B cell (primary cell): ENCODE results near the gene NABP1. TPM values are rescaled to one million over a fixed set of nuclear protein-coding genes. Genes with fewer than 3 reads are reported as not detected.

Experiments used
- ATAC-seq: fragments of 200-7000 bp; cut with Tn5 transposase; one replicate; pipeline ENCODE4 v1.10.0; 2021; ENCODE audit warnings: low read depth, mild to moderate bottlenecking, moderate number of reproducible peaks, moderate library complexity
- CTCF ChIA-PET: fragments of 350-600 bp; sonication (Branson Sonifier 250); formaldehyde crosslinking; loops from one replicate; lab custom pipeline; 2021; ENCODE audit warnings: antibody characterized with exemption, inconsistent platforms; lab: Charles Lee
- POLR2A ChIA-PET: fragments of 350-600 bp; sonication (Branson Sonifier 250); formaldehyde crosslinking; loops from one replicate; lab custom pipeline; 2021; ENCODE audit warnings: antibody characterized with exemption; lab: Charles Lee
- DNase-seq: peaks from one replicate; pipeline ENCODE4 v3.0.0; 2013
- H2AFZ ChIP-seq: 2 replicates; pipeline ENCODE4 v1.6.1; 2012; ENCODE audit warnings: mild to moderate bottlenecking, low read depth, low read length; ENCODE audit not compliant: insufficient read depth, poor library complexity, severe bottlenecking
- H3K27ac ChIP-seq, 2 donors: 1 replicate in 1 of 2; 2 replicates in 1 of 2; pipeline ENCODE4 v1.5.1; 2012 to 2013; ENCODE audit warnings: low read length in 2 of 2, mild to moderate bottlenecking in 2 of 2, moderate library complexity in 1 of 2
- H3K27me3 ChIP-seq, 4 experiments: fragments of 200-600 bp in 1 of 4; sonication (generic) in 1 of 4; replicated peaks in 1 of 4; 1 replicate in 2 of 4; 2 replicates in 2 of 4; pipeline versions ENCODE4 v1.6.1 to v1.7.0; 2013 to 2016; ENCODE audit warnings: low read length in 3 of 4, mild to moderate bottlenecking in 2 of 4, mixed read lengths in 1 of 4, moderate library complexity in 1 of 4; ENCODE audit not compliant: insufficient read depth in 4 of 4, control insufficient read depth in 3 of 4; ENCODE audit errors: control extremely low read depth in 1 of 4
- H3K36me3 ChIP-seq, 2 experiments: replicated peaks in 1 of 2; 1 replicate in 1 of 2; 2 replicates in 1 of 2; pipeline versions ENCODE4 v1.6.1 to v1.7.1; 2013; ENCODE audit warnings: low read length in 1 of 2; ENCODE audit not compliant: insufficient read depth in 2 of 2, control insufficient read depth in 1 of 2; ENCODE audit errors: control extremely low read depth in 1 of 2, extremely low read depth in 1 of 2
- H3K4me1 ChIP-seq, 2 donors: fragments of 200-600 bp in 1 of 2; sonication (generic) in 1 of 2; 1 replicate in 1 of 2; 2 replicates in 1 of 2; pipeline versions ENCODE4 v1.5.1 to v1.6.1; 2013 to 2017; ENCODE audit warnings: low read length in 2 of 2; ENCODE audit not compliant: control insufficient read depth in 2 of 2, insufficient read depth in 2 of 2
- H3K4me2 ChIP-seq: replicated peaks from 2 replicates; pipeline ENCODE3; 2012; ENCODE audit warnings: mild to moderate bottlenecking, low read depth, low read length; ENCODE audit not compliant: poor library complexity, severe bottlenecking
- H3K4me3 ChIP-seq, 5 experiments: fragments of 200-600 bp in 1 of 5; sonication (generic) in 1 of 5; 1 replicate in 3 of 5; 2 replicates in 2 of 5; pipeline versions ENCODE4 v1.5.1 to v1.7.0; 2011 to 2016; ENCODE audit warnings: low read length in 4 of 5, mild to moderate bottlenecking in 4 of 5, low read depth in 2 of 5, control low read depth in 1 of 5, moderate library complexity in 1 of 5; ENCODE audit not compliant: insufficient read depth in 1 of 5; ENCODE audit errors: control extremely low read depth in 1 of 5, extremely low read depth in 1 of 5
- H3K79me2 ChIP-seq: fragments of 200-600 bp; sonication (generic); one replicate; pipeline ENCODE4 v1.6.0; 2016; ENCODE audit warnings: low read length; ENCODE audit not compliant: control insufficient read depth, insufficient read depth
- H3K9ac ChIP-seq: fragments of 200-600 bp; sonication (generic); 2 replicates; pipeline ENCODE4 v1.6.1; 2017; ENCODE audit warnings: mild to moderate bottlenecking, low read length, moderate library complexity
- H3K9me3 ChIP-seq, 3 donors: one replicate each; pipeline versions ENCODE4 v1.6.1 to v1.7.1; 2013; ENCODE audit warnings: low read length in 2 of 3; ENCODE audit not compliant: control insufficient read depth in 2 of 3, insufficient read depth in 1 of 3; ENCODE audit errors: control extremely low read depth in 1 of 3
- H4K20me1 ChIP-seq: 2 replicates; pipeline ENCODE4 v1.6.0; 2012; ENCODE audit warnings: mild to moderate bottlenecking, low read length; ENCODE audit not compliant: insufficient read depth, control insufficient read depth, poor library complexity, severe bottlenecking
- H3K27ac Mint-ChIP-seq: one replicate; pipeline ENCODE4 v1.8.0; 2021; ENCODE audit warnings: mixed read lengths
- H3K27me3 Mint-ChIP-seq: one replicate; pipeline ENCODE4 v1.8.0; 2021; ENCODE audit warnings: mixed read lengths
- H3K4me1 Mint-ChIP-seq: one replicate; pipeline ENCODE4 v1.8.0; 2021; ENCODE audit warnings: mixed read lengths
- H3K4me3 Mint-ChIP-seq: one replicate; pipeline ENCODE4 v1.8.0; 2021; ENCODE audit warnings: mixed read lengths
- H3K9me3 Mint-ChIP-seq: one replicate; pipeline ENCODE4 v1.8.0; 2022; ENCODE audit warnings: mixed read lengths; ENCODE audit not compliant: insufficient read depth
- EZH2 ChIP-seq: IDR thresholded peaks from 2 replicates; pipeline ENCODE4 v1.6.1; 2012; ENCODE audit warnings: borderline replicate concordance, low read depth, mild to moderate bottlenecking, moderate library complexity, low read length; ENCODE audit not compliant: insufficient read depth, poor library complexity, severe bottlenecking
- WGBS: methylation state at CpG from one replicate; pipeline ENCODE4 v1.1.5; 2013; ENCODE audit warnings: missing lambda C conversion rate; ENCODE audit not compliant: insufficient coverage; 5-methylcytosine and 5-hydroxymethylcytosine counted together
- intact Hi-C: fragments of 100-400 bp; cut with micrococcal nuclease; formaldehyde crosslinking; loops from one replicate; pipeline ENCODE4 v1.10.0; 2022
- polyA plus RNA-seq: library from polyadenylated mRNA; depleted of rRNA; stranded (reverse); fragments of >200 nt; gene quantifications from 2 replicates; pipeline ENCODE4 v1.2.3, GENCODE V29; 2012
- total RNA-seq, 2 donors: library from RNA; stranded (reverse); fragments of 120-200 nt in 1 of 2; gene quantifications; 1 replicate in 1 of 2; 2 replicates in 1 of 2; pipeline versions ENCODE4 v1.2.3 to v1.2.4, GENCODE V29; 2013 to 2022
- TF ChIP-seq, protein P1 (sequence below): fragments of 200-600 bp; IDR thresholded peaks from one replicate; pipeline ENCODE4 v1.8.0; 2022; ENCODE audit warnings: antibody characterized with exemption, mild to moderate bottlenecking

The NABP1 gene
- total and polyA plus RNA-seq, 2 donors (not counting 1 experiment from before 2014, with no cell fraction given) = 7.2 to 56.4 TPM

- H3K27ac Mint-ChIP-seq = no peak overlapping the region
Observed at GRCh38 chr2:191646163-191646902, 31.6 kb upstream of the NABP1 start.

GRCh38 chr2:191649519-191649918, 28.4 kb upstream of the NABP1 start:
- H3K27me3 ChIP-seq = no peaks in the 10 kb centered on the region
- no peak for TF ChIP-seq EZH2
- TF ChIP-seq, protein P1, sequence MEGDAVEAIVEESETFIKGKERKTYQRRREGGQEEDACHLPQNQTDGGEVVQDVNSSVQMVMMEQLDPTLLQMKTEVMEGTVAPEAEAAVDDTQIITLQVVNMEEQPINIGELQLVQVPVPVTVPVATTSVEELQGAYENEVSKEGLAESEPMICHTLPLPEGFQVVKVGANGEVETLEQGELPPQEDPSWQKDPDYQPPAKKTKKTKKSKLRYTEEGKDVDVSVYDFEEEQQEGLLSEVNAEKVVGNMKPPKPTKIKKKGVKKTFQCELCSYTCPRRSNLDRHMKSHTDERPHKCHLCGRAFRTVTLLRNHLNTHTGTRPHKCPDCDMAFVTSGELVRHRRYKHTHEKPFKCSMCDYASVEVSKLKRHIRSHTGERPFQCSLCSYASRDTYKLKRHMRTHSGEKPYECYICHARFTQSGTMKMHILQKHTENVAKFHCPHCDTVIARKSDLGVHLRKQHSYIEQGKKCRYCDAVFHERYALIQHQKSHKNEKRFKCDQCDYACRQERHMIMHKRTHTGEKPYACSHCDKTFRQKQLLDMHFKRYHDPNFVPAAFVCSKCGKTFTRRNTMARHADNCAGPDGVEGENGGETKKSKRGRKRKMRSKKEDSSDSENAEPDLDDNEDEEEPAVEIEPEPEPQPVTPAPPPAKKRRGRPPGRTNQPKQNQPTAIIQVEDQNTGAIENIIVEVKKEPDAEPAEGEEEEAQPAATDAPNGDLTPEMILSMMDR = no peak
- CTCF ChIA-PET = no interaction called here
- no peak overlapping the region for H2AFZ ChIP-seq
- no peaks in the 10 kb centered on the region for H3K9me3 Mint-ChIP-seq
- no peak overlapping the region for H3K4me3 ChIP-seq
- no peak overlapping the region for H3K27ac Mint-ChIP-seq
- peaks cover 0 to 3% (median 2%) of the 10 kb centered on the region in 3 donors for H3K9me3 ChIP-seq
- POLR2A ChIA-PET = no interaction called here
- DNase-seq = no peak
- H4K20me1 ChIP-seq = no peaks in the 10 kb centered on the region
- no peaks in the 10 kb centered on the region for H3K4me1 ChIP-seq
- no peak overlapping the region for H3K9ac ChIP-seq
- no peaks in the 10 kb centered on the region for H3K79me2 ChIP-seq
- H3K4me3 Mint-ChIP-seq = no peak overlapping the region
- 86% methylated on average over 1 of the region's 2 CpGs for WGBS
- no peak for ATAC-seq
- no peak overlapping the region for H3K27ac ChIP-seq
- no peaks in the 10 kb centered on the region for H3K27me3 Mint-ChIP-seq
- intact Hi-C loops = no loop called here
- H3K4me2 ChIP-seq = no peak overlapping the region
- no peaks in the 10 kb centered on the region for H3K4me1 Mint-ChIP-seq
- no peaks in the 10 kb centered on the region for H3K36me3 ChIP-seq

More at GRCh38 chr2:191646163-191646902, 31.6 kb upstream of the NABP1 start:
- Histone ChIP-seq H2AFZ (no peak overlapping the region), H3K4me3 (no peak overlapping the region), H3K36me3 (no peaks in the 10 kb centered on the region), H3K9me3 (peaks cover 0 to 3% (median 0%) of the 10 kb centered on the region in 3 donors), H3K9ac (no peak overlapping the region), H4K20me1 (no peaks in the 10 kb centered on the region), H3K27me3 (no peaks in the 10 kb centered on the region), H3K79me2 (no peaks in the 10 kb centered on the region), H3K27ac (no peak overlapping the region), H3K4me1 (no peaks in the 10 kb centered on the region), H3K4me2 (no peak overlapping the region)
- ATAC-seq = no peak
- TF ChIP-seq, protein P1 = no peak
- no peak for TF ChIP-seq EZH2
- CTCF ChIA-PET = no interaction called here
- WGBS = 100% methylated on average over 5 of the region's 6 CpGs
- intact Hi-C loops = no loop called here
- DNase-seq = no peak
- H3K27me3 Mint-ChIP-seq = no peaks in the 10 kb centered on the region
- POLR2A ChIA-PET = no interaction called here
- no peaks in the 10 kb centered on the region for H3K4me1 Mint-ChIP-seq
- H3K4me3 Mint-ChIP-seq = no peak overlapping the region
- H3K9me3 Mint-ChIP-seq = no peaks in the 10 kb centered on the region
